SU-DHL-6 (cell line): ENCODE results near the gene PTPRN2.
"Not testable (repeated sequence)": the region's sequence is repeated elsewhere in the genome, so short reads cannot be mapped to it uniquely, and the experiment has no call there.

Experiments used
- H2AFZ ChIP-seq: fragments of 200-600 bp; sonication (generic); 2 replicates; pipeline ENCODE4 v1.6.1; 2014; ENCODE audit warnings: low read depth, mild to moderate bottlenecking, moderate library complexity, mixed read lengths, antibody characterized with exemption, low read length; ENCODE audit not compliant: severe bottlenecking
- H3F3A ChIP-seq: fragments of 200-600 bp; shearing (Covaris generic); 2 replicates; pipeline ENCODE4 v1.6.0; 2016; ENCODE audit warnings: antibody characterized with exemption, mild to moderate bottlenecking; ENCODE audit not compliant: insufficient read depth
- H3K27ac ChIP-seq: fragments of 200-600 bp; sonication (generic); 2 replicates; pipeline ENCODE4 v1.5.1; 2016; ENCODE audit warnings: low read depth, mild to moderate bottlenecking, low read length, moderate library complexity, mixed read lengths
- H3K27me3 ChIP-seq: fragments of 200-600 bp; sonication (generic), shearing (Covaris generic); 2 replicates; pipeline ENCODE4 v1.6.0; 2014; ENCODE audit warnings: mild to moderate bottlenecking, low read length
- H3K36me3 ChIP-seq: fragments of 200-600 bp; sonication (generic); 2 replicates; pipeline ENCODE4 v1.6.1; 2014; ENCODE audit warnings: mild to moderate bottlenecking, low read length, mixed read lengths
- H3K4me2 ChIP-seq: fragments of 300-600, 200-600 bp; shearing (Covaris generic), sonication (generic); 2 replicates; pipeline ENCODE4 v1.6.0; 2014; ENCODE audit warnings: low read length, low read depth, mild to moderate bottlenecking; ENCODE audit not compliant: poor library complexity, severe bottlenecking
- H3K4me3 ChIP-seq: fragments of 200-600 bp; sonication (generic); 2 replicates; pipeline ENCODE4 v1.5.1; 2014; ENCODE audit warnings: antibody characterized with exemption, low read length, mild to moderate bottlenecking, mixed read lengths; ENCODE audit not compliant: insufficient read depth, poor library complexity, severe bottlenecking
- H3K79me2 ChIP-seq: fragments of 200-600 bp; sonication (generic); 2 replicates; pipeline ENCODE4 v1.6.1; 2014; ENCODE audit warnings: mild to moderate bottlenecking, low read length, moderate library complexity; ENCODE audit not compliant: insufficient read depth
- H3K9ac ChIP-seq: fragments of 200-600 bp; sonication (generic); 2 replicates; pipeline ENCODE4 v1.7.0; 2014; ENCODE audit warnings: mild to moderate bottlenecking, low read length
- H3K9me2 ChIP-seq: fragments of 200-600 bp; sonication (generic); replicated peaks from 2 replicates; pipeline ENCODE4 v1.6.1; 2014; ENCODE audit warnings: low read length; ENCODE audit not compliant: insufficient read depth
- H3K9me3 ChIP-seq: fragments of 200-600 bp; sonication (generic); 2 replicates; pipeline ENCODE4 v1.6.1; 2014; ENCODE audit warnings: low read length, mixed read lengths; ENCODE audit not compliant: insufficient read depth
- H4K20me1 ChIP-seq: fragments of 200-600 bp; sonication (generic); 2 replicates; pipeline ENCODE4 v1.6.1; 2014; ENCODE audit warnings: low read depth, mild to moderate bottlenecking, antibody characterized with exemption, low read length, moderate library complexity, mixed read lengths
- CTCF ChIP-seq: fragments of 200-600 bp; sonication (generic); IDR thresholded peaks from one replicate; pipeline ENCODE4 v1.5.1; 2017; ENCODE audit warnings: antibody characterized with exemption, mild to moderate bottlenecking, low read length, moderate library complexity; ENCODE audit not compliant: insufficient read depth, poor library complexity, severe bottlenecking
- EZH2phosphoT487 ChIP-seq: fragments of 200-600 bp; sonication (generic), shearing (Covaris generic); conservative IDR thresholded peaks from 2 replicates; pipeline ENCODE4 v1.6.1; 2018; ENCODE audit warnings: mild to moderate bottlenecking, antibody characterized with exemption, low read length, moderate library complexity, mixed read lengths

Gene PTPRN2

DNA sequence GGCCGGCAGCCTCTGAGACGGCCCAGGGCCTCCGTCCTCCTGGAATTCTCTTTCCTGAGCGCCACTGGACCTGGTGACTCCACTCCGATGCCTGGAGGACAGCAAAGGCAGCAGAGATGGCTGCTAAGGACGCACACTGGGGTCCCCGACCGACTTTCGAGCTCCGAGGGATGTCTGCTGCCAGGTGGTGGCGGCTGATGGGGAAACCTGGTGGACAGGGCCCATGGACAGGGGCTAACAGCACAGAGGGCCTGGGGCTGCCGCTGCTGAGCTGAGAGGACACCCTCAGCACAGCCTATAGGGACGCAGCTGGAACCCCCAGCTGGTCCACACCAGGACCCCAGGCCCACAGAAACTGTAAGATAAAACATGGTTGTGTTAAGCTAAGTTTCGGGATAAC lies 884.5 kb downstream of the PTPRN2 start:
- no peaks in the 10 kb centered on the region for H3K9me2 ChIP-seq

GRCh38 chr7:157702311-157703023 lies 885.2 kb downstream of the PTPRN2 start:
- Histone ChIP-seq H3K9ac (no peak overlapping the region), H3K9me2 (no peaks in the 10 kb centered on the region), H3K4me3 (no peak overlapping the region), H3K36me3 (no peaks in the 10 kb centered on the region), H3F3A (no peaks in the 10 kb centered on the region), H2AFZ (no peak overlapping the region), H3K9me3 (no peaks in the 10 kb centered on the region), H3K4me2 (no peak overlapping the region), H3K27me3 (no peaks in the 10 kb centered on the region), H3K27ac (no peak overlapping the region), H3K79me2 (no peaks in the 10 kb centered on the region), H4K20me1 (no peaks in the 10 kb centered on the region)
- TF ChIP-seq EZH2phosphoT487 (no peak), CTCF (no peak)

More for the DNA sequence above, 884.5 kb downstream of the PTPRN2 start:
- Histone ChIP-seq H3K4me2 (no peak overlapping the region), H4K20me1 (no peaks in the 10 kb centered on the region), H3K79me2 (no peaks in the 10 kb centered on the region), H3K4me3 (no peak overlapping the region), H3K27me3 (no peaks in the 10 kb centered on the region), H3F3A (no peaks in the 10 kb centered on the region), H3K9me3 (no peaks in the 10 kb centered on the region), H3K9ac (no peak overlapping the region), H3K36me3 (no peaks in the 10 kb centered on the region), H3K27ac (no peak overlapping the region), H2AFZ (no peak overlapping the region)
- TF ChIP-seq EZH2phosphoT487 (no peak), CTCF (no peak)

DNA sequence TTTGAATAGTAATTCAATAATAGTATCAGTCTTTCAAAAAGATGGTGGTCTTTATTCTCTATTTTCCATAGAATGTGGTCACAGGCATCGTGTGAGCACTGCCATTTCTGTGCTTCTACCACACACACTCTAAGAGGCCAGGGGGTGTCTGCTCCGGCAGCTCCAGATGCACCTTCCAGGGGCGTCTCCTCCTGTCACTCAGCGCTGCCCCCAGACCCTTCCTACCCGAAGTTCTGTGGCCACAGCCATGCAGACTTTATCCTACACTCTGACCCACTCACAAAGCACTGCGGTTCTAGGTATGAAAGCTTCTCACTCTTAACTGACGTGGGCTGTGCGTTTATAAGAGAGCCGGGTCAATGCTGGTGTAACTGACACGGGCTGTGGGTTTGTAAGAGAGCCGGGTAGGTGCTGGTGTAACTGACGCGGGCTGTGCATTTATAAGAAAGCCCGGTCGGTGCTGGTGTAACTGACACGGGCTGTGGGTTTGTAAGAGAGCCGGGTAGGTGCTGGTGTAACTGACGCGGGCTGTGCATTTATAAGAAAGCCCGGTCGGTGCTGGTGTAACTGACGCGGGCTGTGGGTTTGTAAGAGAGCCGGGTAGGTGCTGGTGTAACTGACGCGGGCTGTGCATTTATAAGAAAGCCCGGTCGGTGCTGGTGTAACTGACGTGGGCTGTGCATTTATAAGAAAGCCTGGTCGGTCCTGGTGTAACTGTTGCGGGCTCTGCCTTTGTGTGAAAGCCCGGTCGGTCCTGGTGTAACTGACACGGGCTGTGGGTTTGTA lies 886.0 kb downstream of the PTPRN2 start:
- not testable (repeated sequence) for H3K36me3 ChIP-seq, H3K9me2 ChIP-seq, H3F3A ChIP-seq, H3K79me2 ChIP-seq, H3K27me3 ChIP-seq, H3K9me3 ChIP-seq, H3K4me2 ChIP-seq, H3K4me3 ChIP-seq, H2AFZ ChIP-seq, H3K9ac ChIP-seq, H3K27ac ChIP-seq, H4K20me1 ChIP-seq

- Histone ChIP-seq H3K27ac (no peak overlapping the region), H3K36me3 (no peaks in the 10 kb centered on the region), H3K27me3 (no peaks in the 10 kb centered on the region), H3K4me3 (no peak overlapping the region), H4K20me1 (no peaks in the 10 kb centered on the region), H3F3A (no peaks in the 10 kb centered on the region), H3K79me2 (no peaks in the 10 kb centered on the region), H3K9me3 (no peaks in the 10 kb centered on the region), H3K9ac (no peak overlapping the region), H2AFZ (no peak overlapping the region), H3K9me2 (no peaks in the 10 kb centered on the region), H3K4me2 (no peak overlapping the region)
- TF ChIP-seq CTCF = no peak
- TF ChIP-seq EZH2phosphoT487 = no peak
Observed at GRCh38 chr7:157700231-157701005, 887.2 kb downstream of the PTPRN2 start.
